Stimulated activated CD8-positive, alpha-beta memory T cell treated with anti-CD3 and anti-CD28 coated beads, Interleukin-7, amount 100 ng/mL, for 48 hours (primary cell): ENCODE measurements around the gene CTSH.

Experiments used
- DNase-seq, 2 donors: peaks; one replicate each; pipeline ENCODE4 v3.0.0-alpha.2; 2020; ENCODE audit warnings: low read depth in 1 of 2; ENCODE audit errors: extremely low read depth in 1 of 2

The CTSH gene

DNA sequence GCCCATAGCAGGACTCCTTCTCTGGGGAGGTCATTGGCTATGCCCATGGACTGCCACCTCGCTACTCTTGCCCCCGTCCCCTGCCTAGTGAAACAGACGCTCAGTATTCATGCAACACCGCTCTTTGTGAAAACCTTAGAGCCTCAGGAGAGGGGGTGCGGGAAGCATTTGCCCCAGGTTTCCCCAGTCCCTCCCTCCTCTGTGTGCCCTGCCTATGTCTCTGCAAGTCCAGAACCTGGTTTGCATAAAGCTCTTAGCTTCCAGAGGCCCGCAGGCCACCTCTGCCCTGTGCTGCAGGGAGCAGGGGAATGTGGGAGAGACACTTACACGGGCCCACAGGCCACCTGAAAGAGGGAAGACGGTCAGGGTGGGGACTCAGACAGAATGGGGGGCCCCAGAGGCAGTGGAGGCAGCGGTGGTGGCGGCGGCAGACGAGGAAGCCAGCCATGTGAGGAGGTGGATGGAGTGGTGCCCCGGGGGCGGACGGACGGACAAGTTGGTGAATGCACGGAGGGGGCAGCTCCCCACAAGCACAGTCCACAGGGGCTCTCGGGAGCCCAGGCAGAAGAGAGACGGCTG lies 33.8 kb upstream of the CTSH start:
- DNase-seq: no peak

DNA sequence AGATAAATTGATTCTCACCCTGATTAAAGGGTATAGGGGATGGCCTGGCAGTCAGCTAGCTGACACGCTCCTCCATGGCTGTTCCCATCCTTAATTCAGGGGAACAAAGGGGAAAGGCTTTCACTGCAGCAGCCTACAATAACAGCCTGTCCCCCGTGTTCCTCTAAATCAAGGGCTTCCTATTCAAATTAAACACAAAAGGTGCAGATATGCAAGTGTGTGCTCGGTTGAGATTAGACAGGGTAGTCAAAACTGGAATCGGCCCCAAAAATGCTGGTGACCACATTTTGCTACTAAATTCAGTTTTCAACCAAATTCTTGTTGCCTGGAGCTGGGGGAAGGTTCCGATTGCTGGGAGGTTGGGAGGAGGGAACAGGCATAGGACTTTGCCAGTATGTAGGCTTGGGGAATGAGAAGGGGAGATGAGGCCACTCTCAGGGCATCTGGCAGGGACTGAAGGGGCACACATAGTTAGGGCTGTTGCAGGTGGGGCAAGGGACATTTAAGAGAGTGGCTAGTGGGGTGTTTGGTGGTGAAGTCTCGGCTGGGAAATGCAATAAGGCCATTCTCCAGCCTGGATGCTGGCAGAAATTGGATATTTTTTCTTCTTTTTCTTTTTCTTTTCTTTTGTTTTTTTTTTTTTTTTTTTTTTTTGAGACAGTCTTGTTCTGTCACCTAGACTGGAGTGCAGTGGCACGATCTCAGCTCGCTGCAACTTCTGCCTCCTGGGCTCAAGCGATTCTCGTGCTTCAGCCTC lies 32.9 kb upstream of the CTSH start:
- DNase-seq: no peak

DNA sequence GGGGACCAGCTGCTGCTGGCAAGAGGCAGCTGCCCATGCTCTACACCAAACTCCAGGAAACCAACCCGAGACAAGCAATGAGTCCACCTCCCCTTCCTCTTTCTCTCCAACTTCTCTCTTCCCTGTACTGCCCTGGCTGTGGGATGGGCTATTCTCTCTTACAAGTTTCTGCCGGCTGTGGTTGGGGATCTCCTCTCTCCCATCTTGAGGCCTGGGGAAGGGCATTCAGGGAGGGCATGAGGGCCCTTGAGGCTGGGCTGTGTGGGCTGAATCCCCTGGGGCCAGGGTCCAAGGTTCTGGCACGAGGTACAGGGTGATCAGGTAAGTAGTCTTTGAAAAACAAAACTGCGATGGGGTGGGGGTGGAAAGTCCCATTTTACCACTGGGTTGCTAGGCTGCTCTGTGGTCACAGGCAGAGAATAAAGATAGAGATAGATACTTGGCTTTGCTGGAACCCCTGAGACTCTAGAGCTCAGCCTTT lies 32.3 kb upstream of the CTSH start:
- DNase-seq: no peak

DNA sequence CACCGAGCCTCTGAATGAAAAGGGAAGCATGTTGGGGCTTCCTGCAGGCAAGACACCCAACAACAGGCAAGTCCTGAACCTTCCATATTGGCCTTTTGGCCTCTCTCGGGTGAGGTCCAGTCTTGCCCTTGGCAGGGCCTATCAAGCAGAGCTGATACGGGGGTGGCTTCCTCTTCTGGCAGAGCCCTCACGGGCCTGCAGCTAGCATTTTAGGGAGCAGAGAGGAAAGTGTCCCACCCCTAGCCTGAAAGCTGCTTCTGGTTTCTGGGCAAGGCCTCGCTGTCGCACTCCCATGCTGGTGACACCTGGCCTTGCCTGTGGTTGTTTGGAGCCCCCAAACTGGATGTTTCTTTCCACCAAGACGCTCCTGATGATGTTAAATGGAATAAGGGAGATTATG lies 31.8 kb upstream of the CTSH start:
- no peak for DNase-seq

DNA sequence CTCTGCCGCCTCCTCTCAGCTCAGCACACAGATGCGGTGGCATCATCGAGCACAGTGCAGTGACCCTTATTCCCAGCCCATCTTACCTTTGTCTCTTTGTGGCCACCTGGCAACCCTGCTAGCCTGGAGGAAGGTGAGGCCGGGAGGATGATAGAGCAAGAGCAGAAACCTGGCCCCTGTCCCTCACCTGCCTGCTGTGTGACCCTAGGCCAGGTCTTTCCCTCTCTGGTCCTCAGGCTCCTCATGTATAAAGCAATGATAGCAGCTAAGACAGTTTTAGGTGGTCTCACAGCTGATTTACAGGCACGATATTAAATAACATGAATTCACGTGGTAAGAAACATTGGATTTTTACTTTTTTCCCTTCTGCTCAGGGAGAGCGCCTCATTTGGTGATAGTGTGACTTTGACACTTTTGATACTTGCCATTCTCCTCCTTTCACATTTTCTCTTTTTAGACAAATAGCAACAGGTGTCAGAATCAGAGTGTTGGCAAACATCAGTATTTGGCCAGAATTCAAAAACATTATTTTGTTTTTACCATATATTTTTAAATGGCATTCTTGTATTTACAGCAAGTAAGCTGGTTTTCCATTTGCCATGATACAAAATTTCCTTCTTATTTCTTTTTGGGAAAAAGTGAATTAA lies 29.5 kb upstream of the CTSH start:
- DNase-seq: no peak

DNA sequence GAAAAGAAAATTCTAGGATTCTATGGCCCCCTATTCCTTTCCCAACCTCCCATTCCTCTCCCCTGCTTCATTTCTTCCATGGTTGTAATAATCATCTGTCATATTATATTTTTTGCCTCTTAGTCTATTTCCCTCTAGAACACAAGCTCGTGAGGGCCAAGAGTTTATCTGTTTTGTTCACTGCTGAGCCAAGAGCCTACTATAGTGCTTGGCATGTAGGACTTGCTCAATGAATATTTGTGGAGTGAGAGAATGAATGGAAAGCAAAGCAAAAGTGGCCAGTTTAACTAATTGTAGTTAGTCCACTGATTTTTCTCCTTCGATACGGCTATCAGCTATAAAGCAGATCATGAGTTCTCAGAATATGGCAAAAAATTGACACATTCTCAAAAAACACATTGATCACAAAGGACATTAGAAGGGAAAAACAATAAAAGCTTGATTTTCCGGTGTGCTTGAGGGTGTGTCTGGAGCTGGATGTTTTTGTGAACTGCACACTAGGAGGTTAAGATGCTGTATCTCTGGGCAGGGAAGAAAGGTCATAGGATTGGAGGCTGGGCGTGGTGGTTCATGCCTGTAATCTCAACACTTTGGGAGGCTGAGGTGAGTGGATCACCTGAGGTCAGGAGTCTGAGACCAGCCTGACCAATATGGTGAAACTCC lies 25.0 kb upstream of the CTSH start:
- no peak for DNase-seq

DNA sequence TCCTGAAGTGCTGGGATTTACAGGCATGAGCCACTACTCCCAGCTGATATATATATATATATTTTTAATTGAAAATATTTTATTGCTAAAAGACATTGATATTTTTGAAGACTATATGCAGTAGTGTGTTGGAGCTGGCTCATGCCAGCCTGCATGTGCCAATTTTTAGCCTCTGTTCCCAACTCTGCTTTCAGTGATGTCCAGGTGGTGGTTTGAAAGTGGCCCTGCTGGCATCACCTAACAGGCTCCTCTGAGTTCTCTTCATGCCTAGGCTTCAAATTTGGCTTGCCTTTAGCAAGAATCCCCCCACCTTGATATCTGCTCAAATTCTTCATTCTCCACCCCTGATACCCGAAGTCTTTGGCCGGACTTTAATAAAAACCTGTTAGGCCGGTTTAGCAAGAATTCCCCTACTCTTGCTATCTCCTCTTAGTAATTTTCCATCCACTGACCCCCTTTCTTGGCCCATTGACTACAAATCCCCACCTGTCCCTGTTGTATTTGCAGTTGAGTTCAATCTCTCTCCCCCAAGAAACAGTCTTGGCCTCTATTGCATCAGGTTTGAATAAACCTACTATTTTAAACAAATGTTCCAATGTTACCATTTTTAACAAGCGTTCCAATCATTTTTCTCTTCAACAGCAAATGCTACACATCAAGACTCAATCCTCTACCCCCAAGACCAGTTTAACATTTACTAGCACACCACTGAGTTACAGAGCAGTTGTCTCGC lies 23.9 kb upstream of the CTSH start:
- no peak for DNase-seq

DNA sequence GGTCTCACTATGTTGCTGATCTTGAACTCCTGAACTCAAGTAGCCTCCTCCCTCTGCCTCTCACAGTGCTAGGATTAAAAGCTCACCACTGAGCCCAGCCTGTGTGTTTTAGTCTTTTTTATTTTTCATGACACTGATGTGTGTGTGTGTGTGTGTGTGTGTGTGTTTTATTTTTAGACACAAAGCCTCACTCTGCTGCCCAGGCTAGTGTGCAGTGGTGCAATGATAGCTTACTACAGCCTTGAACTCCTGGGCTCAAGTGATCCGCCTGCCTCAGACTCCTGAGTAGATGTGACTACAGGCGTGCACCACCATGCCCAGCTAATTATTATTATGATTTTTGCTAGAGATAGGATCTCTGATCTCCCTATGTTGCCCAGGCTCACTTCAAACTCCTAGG lies 23.3 kb upstream of the CTSH start:
- DNase-seq: no peak

DNA sequence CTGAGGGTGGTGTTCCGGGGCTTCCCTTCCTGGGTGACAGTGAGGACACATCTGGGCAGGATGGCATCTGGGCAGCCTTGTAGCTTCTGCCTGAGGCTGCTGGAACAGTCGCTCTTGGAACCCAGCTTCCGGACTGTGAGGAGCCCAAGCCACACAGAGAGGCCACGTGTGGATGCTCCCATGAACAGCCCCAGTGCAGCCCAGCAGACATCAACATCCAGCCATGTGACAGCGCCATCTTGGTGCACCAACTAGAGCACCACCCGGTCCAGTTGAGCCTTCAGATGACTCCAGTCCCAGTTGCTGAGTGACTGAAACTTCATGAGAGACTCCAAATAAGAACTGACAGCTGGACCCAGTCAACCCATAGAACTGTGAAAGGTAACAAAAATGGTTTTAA lies 15.5 kb upstream of the CTSH start:
- DNase-seq: no peak

DNA sequence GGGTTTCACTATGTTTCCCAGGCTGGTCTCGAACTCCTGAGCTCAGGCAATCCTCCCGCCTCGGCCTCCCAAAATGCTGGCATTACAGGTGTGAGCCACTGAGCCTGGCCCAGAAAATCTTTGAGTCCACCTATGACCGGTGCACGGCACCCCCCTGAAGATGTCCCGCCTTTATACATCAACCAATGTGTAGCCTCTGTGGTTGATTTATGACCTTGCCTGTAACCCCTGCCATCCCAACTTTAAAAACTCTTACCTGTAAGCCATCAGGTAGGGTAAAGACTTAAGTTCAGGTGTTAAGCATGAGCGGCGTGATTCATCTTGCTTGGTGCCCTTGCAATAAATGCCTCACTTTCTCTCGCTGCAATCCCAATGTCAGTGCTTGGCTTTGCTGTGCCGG lies 14.5 kb upstream of the CTSH start:
- DNase-seq: no peak

DNA sequence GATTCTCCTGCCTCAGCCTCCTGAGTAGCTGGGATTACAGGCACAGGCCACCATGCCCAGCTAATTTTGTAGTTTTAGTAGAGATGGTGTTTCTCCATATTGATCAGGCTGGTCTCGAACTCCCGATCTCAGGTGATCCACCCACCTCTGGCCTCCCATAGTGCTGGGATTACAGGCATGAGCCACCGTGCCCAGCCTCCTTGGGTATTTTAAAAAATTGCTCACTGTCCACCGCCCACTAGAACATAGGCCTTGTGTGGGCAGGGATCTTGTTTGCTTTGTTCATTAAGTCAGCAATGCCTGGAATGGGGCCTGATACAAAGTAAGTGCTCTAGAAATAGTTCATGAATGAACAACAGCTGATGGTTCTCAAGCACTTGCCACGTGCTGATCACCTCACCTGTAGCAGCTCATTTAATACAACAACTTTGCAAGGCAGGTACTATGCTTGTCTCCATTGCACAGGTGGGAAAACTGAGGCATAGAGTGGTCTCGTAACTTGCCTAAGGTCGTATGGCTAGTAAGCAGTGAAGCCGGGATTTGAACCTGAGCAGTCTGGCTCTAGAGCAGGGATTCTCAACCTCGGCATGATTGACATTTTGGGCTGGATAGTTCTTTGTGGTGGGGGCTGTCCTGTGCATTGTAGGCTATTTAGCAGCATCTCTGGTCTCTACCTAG lies 12.7 kb upstream of the CTSH start:
- no peak for DNase-seq

DNA sequence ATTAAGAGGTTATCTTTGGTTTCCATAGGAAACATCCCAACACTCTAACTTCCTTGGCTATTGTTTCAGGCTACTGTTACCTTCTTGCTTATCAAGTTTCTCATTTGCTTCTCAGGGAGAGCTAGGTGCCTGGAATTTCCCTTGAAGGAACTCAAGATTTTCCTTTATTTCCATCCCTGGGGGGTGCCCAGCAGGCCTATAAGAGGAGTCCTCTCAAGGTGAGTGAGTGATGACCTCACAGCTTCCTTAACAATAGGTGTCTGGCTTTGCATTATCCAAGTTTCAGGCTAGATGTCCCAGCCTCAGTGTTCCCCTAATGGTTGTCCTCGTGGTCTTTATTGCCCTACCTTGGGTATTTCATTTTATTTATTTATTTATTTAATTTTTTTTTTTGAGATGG lies 12.1 kb upstream of the CTSH start:
- no peak for DNase-seq

DNA sequence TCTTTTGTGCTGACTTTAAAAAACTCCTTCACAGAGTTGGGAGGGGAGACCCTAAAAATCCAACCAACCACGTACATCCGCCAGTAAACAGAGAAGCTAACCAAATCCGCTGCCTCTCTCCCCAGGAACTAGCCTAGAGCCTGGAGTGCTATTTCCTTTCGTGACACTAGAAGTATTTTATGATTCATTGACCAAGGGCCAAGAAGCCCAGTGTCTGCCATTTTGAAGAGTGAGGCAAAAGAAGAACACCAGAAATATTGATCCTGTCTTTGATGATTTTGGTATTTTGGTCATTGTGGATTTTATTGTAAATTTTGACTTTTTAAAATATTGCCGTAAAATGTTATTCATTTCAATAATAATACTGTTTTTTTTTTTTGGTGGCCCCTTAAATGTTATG lies 10.5 kb upstream of the CTSH start:
- no peak for DNase-seq

DNA sequence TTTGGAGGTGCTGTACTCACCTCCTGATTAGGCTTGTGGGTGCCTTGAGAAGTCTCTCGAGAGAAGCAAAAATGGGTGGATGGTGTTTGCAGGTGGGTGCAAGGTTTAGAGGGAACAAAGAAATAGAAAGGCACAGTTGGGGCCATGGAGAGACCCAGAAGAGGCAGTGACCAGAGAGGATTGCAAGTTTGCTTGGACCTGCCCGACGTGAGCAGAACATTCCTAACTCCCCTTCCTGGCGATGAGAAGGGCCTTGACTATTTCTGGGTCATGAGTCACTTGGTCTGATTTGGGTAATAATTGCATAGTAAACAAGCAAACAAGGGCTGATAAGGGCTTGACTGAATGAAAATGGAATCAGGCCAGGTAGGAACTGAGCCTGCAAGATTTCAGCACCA lies 7.0 kb upstream of the CTSH start:
- DNase-seq: no peak

DNA sequence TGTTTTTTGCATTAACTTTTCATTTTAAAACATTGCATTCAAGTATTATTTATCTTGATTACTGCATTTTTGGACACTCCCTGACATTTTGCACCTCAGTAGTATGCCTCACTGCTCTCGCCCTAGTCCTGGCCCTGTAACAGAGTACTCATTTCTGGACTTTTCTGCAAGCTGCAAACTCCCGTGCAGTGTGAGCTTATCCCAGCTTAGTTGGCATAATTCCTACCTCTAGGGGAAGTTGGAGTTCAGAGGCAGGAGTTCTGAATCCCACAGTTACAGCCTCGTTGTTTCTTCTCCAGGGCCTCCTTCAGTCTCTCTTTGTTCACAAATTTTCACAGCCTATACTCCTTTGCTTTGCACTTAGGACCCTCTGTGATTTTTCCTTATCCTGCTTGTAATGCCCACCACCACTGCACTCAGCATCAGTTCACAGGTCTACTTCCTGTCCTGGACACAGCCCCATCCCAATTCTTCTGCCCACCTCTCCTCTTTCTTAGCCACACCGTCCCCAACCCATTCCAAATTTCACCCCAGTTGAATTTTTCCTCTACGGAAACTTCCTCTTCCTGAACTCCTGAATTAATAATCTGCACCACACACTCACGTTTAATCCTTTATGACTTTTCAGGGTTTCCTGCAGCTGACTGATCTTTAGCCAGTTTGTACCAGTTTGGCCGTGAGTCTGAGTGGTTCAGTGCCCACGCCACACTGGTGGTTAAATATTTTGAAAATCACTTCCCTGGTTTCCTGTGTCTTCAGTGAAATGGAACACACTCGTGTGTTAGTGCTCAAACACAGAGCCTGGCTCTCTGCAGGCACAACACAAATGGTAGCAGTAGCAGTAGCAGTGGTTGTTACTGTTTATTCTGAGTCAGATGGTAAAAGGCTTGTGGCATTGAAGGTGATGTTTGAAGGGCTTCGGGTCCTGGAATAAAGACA lies 6.3 kb upstream of the CTSH start:
- no peak for DNase-seq

DNA sequence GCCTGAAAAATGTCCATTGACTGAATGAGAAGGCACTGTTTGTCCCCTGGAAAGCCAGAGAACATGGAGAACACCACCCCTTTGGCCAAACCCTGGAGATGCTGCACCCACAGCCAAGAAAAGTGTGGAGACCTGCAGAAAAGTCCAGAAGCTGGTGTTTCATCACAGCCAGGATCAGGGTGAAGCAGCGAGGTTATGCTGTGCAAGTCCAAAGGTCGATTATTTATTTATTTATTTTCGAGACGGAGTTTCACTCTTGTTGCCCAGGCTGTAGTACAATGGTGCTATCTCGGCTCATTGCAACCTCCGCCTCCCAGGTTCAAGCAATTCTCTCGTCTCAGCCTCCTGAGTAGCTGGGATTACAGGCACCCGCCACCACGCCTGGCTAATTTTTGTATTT lies 5.5 kb upstream of the CTSH start:
- DNase-seq: no peak

DNA sequence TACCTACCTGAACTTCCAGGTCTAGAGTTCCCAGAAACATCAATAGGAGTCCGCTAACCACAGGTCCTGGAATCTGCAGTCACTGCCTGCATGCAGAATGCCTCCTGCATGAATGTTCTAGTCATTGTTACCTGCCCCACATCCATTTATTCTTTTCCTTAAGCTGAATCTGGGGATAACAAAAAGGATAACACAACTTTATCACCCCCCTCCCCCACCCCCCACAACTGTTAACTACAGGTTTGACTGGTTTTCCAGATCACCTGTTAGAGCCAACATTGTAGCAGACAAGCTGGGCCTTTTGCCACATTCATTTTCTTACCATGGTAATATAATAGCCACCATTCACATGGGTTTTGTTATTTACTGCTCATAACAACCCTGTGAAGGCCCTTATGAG lies 4.6 kb upstream of the CTSH start:
- DNase-seq: no peak

DNA sequence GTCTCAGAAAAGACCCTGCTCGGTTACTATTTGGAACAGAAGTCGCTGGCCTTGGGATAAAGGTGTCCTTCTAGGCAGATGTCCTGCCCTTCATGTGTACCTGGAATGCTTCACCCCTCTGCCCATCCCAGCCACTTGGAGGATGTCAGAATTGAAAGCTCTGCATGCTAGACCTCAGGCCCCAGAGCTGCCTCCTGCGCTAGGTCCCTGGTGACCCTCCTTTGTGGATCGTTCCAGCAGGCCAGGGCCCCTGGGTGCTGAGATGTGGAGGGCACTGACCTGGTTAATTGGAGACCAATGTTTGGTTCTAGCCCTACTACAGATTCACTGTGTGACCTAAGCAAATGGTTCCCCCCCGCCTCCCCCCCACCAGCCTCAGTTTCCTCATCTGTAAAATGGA lies 2.7 kb upstream of the CTSH start:
- no peak for DNase-seq

DNA sequence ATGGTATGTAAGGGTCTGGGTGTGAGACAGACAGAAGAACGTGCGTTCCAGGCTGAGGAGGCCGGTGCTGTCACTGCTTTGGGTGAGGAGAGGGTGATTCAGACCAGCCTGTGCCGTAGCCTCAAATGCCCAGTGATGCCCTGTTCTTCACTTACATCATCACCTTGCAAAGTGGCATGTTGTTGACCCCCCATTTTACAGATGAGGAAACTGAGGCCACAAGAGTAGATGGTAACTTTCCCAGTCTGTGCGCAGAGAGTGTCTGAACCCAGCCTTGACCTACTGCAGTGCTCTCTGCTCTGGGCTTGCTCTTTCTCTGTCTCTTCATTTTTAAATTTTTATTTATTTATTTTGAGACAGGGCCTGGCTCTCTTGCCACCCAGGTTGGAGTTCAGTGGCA lies 1.6 kb upstream of the CTSH start:
- no peak for DNase-seq
